ENCODE results near the gene CRISPLD2.

DNA sequence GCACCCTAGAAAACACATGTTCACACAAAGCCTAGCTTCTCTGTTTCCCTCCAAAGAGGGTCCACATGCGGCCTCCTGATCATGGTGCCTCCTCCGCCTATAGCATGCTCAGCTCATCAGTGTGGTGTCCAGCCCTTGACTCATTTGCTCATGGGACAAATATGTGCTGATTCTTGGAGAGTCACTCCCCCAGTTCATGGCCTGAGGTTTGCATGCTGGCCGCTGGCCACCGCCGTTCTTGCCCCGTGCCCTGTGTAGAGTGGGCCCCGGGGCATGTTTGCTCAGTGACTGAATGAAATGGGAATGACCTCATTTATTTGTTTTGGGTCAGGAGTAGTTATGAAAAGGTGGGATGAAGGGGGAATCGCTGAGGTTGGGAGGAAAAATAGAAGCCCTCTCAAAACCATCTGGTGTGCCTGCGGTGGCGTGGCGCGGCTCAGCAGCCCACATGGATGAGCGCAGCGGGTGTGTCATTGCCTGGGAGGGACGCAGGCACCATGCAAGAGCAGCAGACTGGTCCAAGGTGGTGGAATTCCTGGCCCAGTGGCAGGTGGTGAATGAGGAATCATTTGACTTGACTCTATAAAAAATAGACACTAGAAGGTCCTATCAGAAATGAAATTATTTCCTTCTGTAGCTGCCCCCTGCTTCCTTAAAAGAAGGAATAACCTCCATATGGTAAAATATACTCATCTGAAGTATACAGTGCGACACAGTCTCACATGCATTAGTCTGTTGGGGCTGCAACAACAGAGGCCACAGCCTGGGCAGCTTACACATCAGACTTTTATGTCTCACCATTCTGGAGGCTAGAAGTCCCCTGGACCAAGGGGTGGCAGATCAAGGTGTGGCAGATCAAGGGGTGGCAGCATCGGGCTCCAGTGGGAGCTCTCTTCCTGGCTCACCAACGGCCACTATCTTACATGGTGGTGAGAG, 31.7 kb downstream of the CRISPLD2 start:
- TF ChIP-seq, protein P1, sequence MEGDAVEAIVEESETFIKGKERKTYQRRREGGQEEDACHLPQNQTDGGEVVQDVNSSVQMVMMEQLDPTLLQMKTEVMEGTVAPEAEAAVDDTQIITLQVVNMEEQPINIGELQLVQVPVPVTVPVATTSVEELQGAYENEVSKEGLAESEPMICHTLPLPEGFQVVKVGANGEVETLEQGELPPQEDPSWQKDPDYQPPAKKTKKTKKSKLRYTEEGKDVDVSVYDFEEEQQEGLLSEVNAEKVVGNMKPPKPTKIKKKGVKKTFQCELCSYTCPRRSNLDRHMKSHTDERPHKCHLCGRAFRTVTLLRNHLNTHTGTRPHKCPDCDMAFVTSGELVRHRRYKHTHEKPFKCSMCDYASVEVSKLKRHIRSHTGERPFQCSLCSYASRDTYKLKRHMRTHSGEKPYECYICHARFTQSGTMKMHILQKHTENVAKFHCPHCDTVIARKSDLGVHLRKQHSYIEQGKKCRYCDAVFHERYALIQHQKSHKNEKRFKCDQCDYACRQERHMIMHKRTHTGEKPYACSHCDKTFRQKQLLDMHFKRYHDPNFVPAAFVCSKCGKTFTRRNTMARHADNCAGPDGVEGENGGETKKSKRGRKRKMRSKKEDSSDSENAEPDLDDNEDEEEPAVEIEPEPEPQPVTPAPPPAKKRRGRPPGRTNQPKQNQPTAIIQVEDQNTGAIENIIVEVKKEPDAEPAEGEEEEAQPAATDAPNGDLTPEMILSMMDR (IDR thresholded peaks at IDR 0.05): no peak
- no peak for TF ChIP-seq POLR2A (IDR thresholded peaks at IDR 0.05)

All from body of pancreas (tissue), 4 donors.